ENCODE measurements around the gene RAB11FIP3. TPM values are rescaled to one million over a fixed set of nuclear protein-coding genes. Genes with fewer than 3 reads are reported as not detected.

The RAB11FIP3 gene
- total and polyA plus RNA-seq, 12 donors = 12.7 to 63.4 (median 40.8) TPM

DNA sequence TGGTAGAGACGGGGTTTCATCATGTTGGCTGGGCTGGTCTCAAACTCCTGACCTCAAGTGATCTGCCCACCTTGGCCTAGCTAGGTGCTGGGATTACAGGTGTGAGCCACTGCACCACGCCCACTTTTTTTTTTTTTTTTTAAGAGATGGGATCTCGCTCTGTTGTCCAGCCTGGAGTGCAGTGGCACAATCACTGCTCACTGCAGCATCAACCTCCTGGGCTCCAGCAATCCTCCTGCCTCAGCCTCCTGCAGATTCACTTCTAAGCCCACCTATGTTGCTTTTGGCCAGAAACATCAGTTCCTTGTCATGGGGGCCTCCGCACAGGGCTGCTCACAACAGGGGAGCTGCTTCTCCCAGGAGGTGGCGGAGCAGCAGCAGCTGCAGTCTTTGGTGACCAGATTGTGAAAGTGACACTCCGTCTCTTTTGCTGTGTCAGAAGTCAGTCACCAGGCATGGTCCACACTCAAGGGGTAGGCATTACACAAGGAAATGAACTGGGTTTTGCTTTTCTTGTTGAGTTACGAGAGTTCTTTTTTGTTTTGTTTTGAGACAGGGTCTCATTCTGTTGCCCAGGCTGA lies 32.9 kb upstream of the RAB11FIP3 start:
- no peak for TF ChIP-seq POLR2A (IDR thresholded peaks at IDR 0.05)
- TF ChIP-seq, protein P1, sequence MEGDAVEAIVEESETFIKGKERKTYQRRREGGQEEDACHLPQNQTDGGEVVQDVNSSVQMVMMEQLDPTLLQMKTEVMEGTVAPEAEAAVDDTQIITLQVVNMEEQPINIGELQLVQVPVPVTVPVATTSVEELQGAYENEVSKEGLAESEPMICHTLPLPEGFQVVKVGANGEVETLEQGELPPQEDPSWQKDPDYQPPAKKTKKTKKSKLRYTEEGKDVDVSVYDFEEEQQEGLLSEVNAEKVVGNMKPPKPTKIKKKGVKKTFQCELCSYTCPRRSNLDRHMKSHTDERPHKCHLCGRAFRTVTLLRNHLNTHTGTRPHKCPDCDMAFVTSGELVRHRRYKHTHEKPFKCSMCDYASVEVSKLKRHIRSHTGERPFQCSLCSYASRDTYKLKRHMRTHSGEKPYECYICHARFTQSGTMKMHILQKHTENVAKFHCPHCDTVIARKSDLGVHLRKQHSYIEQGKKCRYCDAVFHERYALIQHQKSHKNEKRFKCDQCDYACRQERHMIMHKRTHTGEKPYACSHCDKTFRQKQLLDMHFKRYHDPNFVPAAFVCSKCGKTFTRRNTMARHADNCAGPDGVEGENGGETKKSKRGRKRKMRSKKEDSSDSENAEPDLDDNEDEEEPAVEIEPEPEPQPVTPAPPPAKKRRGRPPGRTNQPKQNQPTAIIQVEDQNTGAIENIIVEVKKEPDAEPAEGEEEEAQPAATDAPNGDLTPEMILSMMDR (IDR thresholded peaks at IDR 0.05) = no peak
- intact Hi-C loops (cut with DNase I) = loop anchor here in 1 of 2 donors (10.0 kb wide), 1 partner anchor 132 kb away; the partner anchor contains the start of gene CAPN15
- H3K4me1 ChIP-seq (replicated peaks in 1 of 2) = peaks cover 21 to 22% of the 10 kb centered on the region in 2 donors
- no peaks in the 10 kb centered on the region for H3K9me3 ChIP-seq (replicated peaks in 1 of 3)
- no peak overlapping the region for H3K27ac ChIP-seq
- H3K4me3 ChIP-seq = no peak overlapping the region
- WGBS, 4 donors = 89 to 95% (median 93%) methylated on average over 7 of the region's 7 CpGs
- H3K27me3 ChIP-seq = no peaks in the 10 kb centered on the region
- H3K36me3 ChIP-seq (replicated peaks in 1 of 2) = no peaks in the 10 kb centered on the region
- no peak for DNase-seq

DNA sequence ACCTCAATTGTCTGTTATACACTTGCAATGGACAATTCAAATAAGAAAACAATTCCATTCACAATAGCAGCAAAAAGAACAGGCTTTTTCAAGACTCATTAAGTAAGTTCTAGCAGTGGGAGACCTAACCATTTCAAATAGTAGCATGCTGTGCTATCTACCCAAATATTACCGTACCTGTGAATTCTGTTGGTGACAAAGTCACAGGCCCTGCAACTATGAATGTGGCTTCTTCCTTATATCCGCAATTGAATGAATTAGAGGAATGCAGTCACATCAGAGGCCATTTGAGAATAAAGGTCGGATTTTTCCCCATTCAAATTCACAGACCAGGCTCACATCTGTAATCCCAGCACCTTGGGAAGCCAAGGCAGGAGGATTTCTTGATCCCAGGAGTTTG lies 29.2 kb upstream of the RAB11FIP3 start:
- 17 to 29% (median 20%) methylated on average over 3 of the region's 3 CpGs for WGBS, 4 donors
- intact Hi-C loops (cut with DNase I) = loop anchor here in 1 of 2 donors (10.0 kb wide), 1 partner anchor 129 kb away; the partner anchor contains the start of gene CAPN15
- no peak for DNase-seq
- H3K36me3 ChIP-seq (replicated peaks in 1 of 2) = no peaks in the 10 kb centered on the region
- peak overlapping the region in 1 of 4 donors; percentile 95 for H3K4me3 ChIP-seq
- peaks cover 13 to 21% of the 10 kb centered on the region in 2 donors for H3K4me1 ChIP-seq (replicated peaks in 1 of 2)
- no peaks in the 10 kb centered on the region for H3K9me3 ChIP-seq (replicated peaks in 1 of 3)
- peak overlapping the region in 3 of 5 donors; percentile 87 for H3K27ac ChIP-seq
- no peaks in the 10 kb centered on the region for H3K27me3 ChIP-seq
- TF ChIP-seq, protein P1 (IDR thresholded peaks at IDR 0.05) = no peak
- no peak for TF ChIP-seq POLR2A (IDR thresholded peaks at IDR 0.05)

DNA sequence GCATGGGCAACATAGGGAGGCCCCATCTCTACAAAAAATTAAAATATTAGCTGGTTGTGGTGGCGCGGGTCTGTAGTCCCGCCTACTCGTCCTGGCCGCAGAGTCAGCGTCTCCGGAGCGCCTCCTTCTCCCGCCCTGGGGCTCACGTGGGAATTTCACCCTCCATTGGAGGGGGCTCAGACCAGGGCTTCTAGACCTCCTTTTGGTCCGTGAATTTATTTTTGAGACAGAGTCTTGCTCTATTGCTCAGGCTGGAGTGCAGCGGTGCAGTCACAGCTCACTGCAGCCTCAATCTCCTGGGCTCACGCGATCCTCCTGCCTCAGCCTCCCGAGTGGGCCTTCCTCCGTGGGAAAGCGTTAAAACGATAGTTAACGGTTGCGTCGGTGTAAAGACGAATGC lies 28.8 kb upstream of the RAB11FIP3 start:
- DNase-seq = peak; percentile 60 to 80 (median 73)
- Histone ChIP-seq H3K4me3 (peak overlapping the region in 2 of 4 donors; percentile 25 to 95), H3K4me1 (replicated peaks in 1 of 2) (peaks cover 13 to 21% of the 10 kb centered on the region in 2 donors), H3K27me3 (no peaks in the 10 kb centered on the region), H3K27ac (peak overlapping the region; percentile 56 to 87 (median 87)), H3K36me3 (replicated peaks in 1 of 2) (no peaks in the 10 kb centered on the region), H3K9me3 (replicated peaks in 1 of 3) (no peaks in the 10 kb centered on the region)
- intact Hi-C loops (cut with DNase I) = loop anchor here in 1 of 2 donors (10.0 kb wide), 1 partner anchor 128 kb away; the partner anchor contains the start of gene CAPN15
- TF ChIP-seq, protein P1 (IDR thresholded peaks at IDR 0.05) = peak in 1 of 6 experiments; percentile 16
- TF ChIP-seq POLR2A (IDR thresholded peaks at IDR 0.05) = no peak
- 0 to 2% (median 1%) methylated on average over 21 to 22 of the region's 22 CpGs for WGBS, 4 donors

DNA sequence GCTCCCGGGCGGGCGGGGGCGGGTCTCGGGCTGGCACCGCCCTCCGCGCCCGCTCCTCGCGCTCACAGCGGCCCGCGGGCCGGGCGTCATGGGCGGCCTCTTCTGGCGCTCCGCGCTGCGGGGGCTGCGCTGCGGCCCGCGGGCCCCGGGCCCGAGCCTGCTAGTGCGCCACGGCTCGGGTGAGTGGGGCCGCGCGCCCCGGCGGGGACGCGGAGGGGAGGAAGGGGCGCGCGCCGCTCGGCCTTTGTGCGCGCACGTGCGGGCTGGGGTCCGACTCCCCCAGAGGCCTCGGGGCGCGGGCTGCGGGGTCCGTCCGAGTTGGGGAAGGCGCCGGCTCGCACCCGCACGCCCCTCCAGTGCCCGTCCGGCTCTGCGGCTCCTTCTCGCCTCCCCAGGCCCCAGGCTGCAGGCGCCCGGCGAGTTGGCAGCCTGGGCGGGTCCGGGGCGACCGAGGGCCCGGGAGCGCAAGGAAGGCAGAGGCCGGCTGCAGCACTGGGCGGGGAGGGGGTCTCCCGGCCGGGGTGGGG lies 28.3 kb upstream of the RAB11FIP3 start, which contains the start of gene NME4:
TSS of gene NME4 (plus strand) at position 65 of the 527 bp plus-strand sequence. CDS start at position 89, 24 bp downstream.
- Histone ChIP-seq H3K4me1 (replicated peaks in 1 of 2) (peaks cover 16 to 21% of the 10 kb centered on the region in 2 donors), H3K27ac (peak within 1 kb of the TSS; percentile 82 to 91 (median 87)), H3K27me3 (no peaks in the 10 kb centered on the region), H3K36me3 (replicated peaks in 1 of 2) (no peaks in the 10 kb centered on the region), H3K4me3 (peak within 1 kb of the TSS in 3 of 4 donors; percentile 21 to 95 (median 25)), H3K9me3 (replicated peaks in 1 of 3) (no peaks in the 10 kb centered on the region)
- intact Hi-C loops (cut with DNase I) = loop anchor here in 1 of 2 donors (10.0 kb wide), 1 partner anchor 128 kb away; the partner anchor contains the start of gene CAPN15
- WGBS, 4 donors = 0 to 1% (median 1%) methylated on average over 10 to 73 of the region's 75 CpGs; no CpG with 5 or more reads in 1 of the 4 donors
- TF ChIP-seq, protein P1 (IDR thresholded peaks at IDR 0.05) = no peak
- TF ChIP-seq POLR2A (IDR thresholded peaks at IDR 0.05) = peak; percentile 25 to 39
- peak in 4 of 7 donors; percentile 35 to 53 (median 43) for DNase-seq

Data from adrenal gland (tissue), 12 donors.